Transverse colon (tissue), 4 donors: ENCODE data around the gene UMODL1. TPM values are rescaled to one million over a fixed set of nuclear protein-coding genes. Genes with fewer than 3 reads are reported as not detected.

Experiments
- DNase-seq: peaks from one replicate; pipeline ENCODE4 v3.0.0-alpha.2; 2019
- H3K27ac ChIP-seq, 4 donors: fragments of 200-600 bp; sonication (generic); 2 replicates each; pipeline ENCODE4 v1.5.1; 2016 to 2018; ENCODE audit warnings: inconsistent platforms in 4 of 4
- H3K27me3 ChIP-seq: fragments of 200-600 bp; sonication (generic); 2 replicates; pipeline ENCODE4 v1.5.1; 2017; ENCODE audit warnings: inconsistent platforms
- H3K36me3 ChIP-seq, 4 donors: fragments of 200-600 bp; sonication (generic); 2 replicates each; pipeline ENCODE4 v1.5.1; 2017 to 2019; ENCODE audit warnings: inconsistent platforms in 4 of 4
- H3K4me1 ChIP-seq, 4 donors: fragments of 200-600 bp; sonication (generic); 2 replicates each; pipeline ENCODE4 v1.5.1; 2017 to 2020; ENCODE audit warnings: inconsistent platforms in 4 of 4
- H3K4me3 ChIP-seq, 4 donors: fragments of 200-600 bp; sonication (generic); 1 replicate in 1 of 4; 2 replicates in 3 of 4; pipeline versions ENCODE4 v1.5.1 to v1.6.1; 2017 to 2019; ENCODE audit warnings: inconsistent platforms in 4 of 4
- H3K9me3 ChIP-seq, 2 donors: fragments of 200-600 bp; sonication (generic); 2 replicates each; pipeline ENCODE4 v1.5.1; 2017 to 2019; ENCODE audit warnings: inconsistent platforms in 2 of 2
- CTCF ChIP-seq, 5 experiments: fragments of 200-600 bp in 3 of 5; fragments of 450-650 bp in 2 of 5; sonication (generic) in 3 of 5; IDR thresholded peaks; 1 replicate in 2 of 5; 2 replicates in 3 of 5; pipeline ENCODE4 v1.5.1; 2016 to 2017; ENCODE audit warnings: antibody characterized with exemption in 5 of 5, inconsistent platforms in 3 of 5, mild to moderate bottlenecking in 2 of 5, moderate library complexity in 1 of 5
- EP300 ChIP-seq: sonication (generic); formaldehyde crosslinking; IDR thresholded peaks from one replicate; pipeline ENCODE4 v1.6.1; 2017; ENCODE audit warnings: antibody characterized with exemption, low read depth
- POLR2A ChIP-seq: fragments of 450-650 bp; IDR thresholded peaks from one replicate; pipeline ENCODE4 v1.6.1; 2016; ENCODE audit warnings: antibody characterized with exemption, mild to moderate bottlenecking, moderate library complexity
- POLR2AphosphoS5 ChIP-seq, 3 donors: sonication (generic); formaldehyde crosslinking; IDR thresholded peaks; one replicate each; pipeline ENCODE4 v1.6.1; 2016; ENCODE audit warnings: antibody characterized with exemption in 3 of 3
- WGBS, 2 donors: methylation state at CpG; one replicate each; pipeline ENCODE4 v1.1.5; 2018; ENCODE audit warnings: low coverage in 1 of 2; 5-methylcytosine and 5-hydroxymethylcytosine counted together
- in situ Hi-C, 4 donors: fragments of 200-750 bp; cut with MboI; loops; one replicate each; pipeline versions ENCODE4 v1.15.0 to v1.15.1; 2017; ENCODE audit warnings: low sequenced_read_pairs in 3 of 4, low pct_ligation_motif_present in 1 of 4, low pct_unique_long_range_greater_than_20kb in 1 of 4
- intact Hi-C: fragments of 100-400 bp; cut with DNase I; formaldehyde crosslinking; loops from one replicate; pipeline ENCODE4 v1.15.1; 2023; ENCODE audit warnings: low total_unique reads
- total RNA-seq, 4 donors: library from RNA; depleted of rRNA; stranded (reverse); fragments of >200 nt; gene quantifications; one replicate each; pipeline ENCODE4 v1.1.0, GENCODE V29; 2016

UMODL1 gene
- total RNA-seq, 4 donors from 2014 or later = 0.16 to 3.2 (median 0.68) TPM; not detected in 1

GRCh38 chr21:42125571-42126544 lies 54.7 kb downstream of the UMODL1 start:
- Histone ChIP-seq H3K9me3 (no peaks in the 10 kb centered on the region), H3K27me3 (peaks cover 25% of the 10 kb centered on the region), H3K27ac (no peak overlapping the region), H3K4me3 (no peak overlapping the region), H3K4me1 (no peaks in the 10 kb centered on the region), H3K36me3 (no peaks in the 10 kb centered on the region)
- intact Hi-C loops = no loop called here
- DNase-seq = no peak
- in situ Hi-C loops = loop anchor here in 1 of 4 donors (10.0 kb wide), 1 partner anchor 301 kb away; no protein-coding TSS in a partner anchor
- TF ChIP-seq POLR2A = no peak
- no peak for TF ChIP-seq CTCF (IDR thresholded peaks at IDR 0.05)
- TF ChIP-seq POLR2AphosphoS5 (IDR thresholded peaks at IDR 0.05) = no peak
- no peak for TF ChIP-seq EP300
- 33 to 56% methylated on average over 2 to 29 of the region's 29 CpGs for WGBS, 2 donors

GRCh38 chr21:42127164-42128150 lies 56.3 kb downstream of the UMODL1 start:
- in situ Hi-C loops = loop anchor here in 1 of 4 donors (10.0 kb wide), 1 partner anchor 303 kb away; no protein-coding TSS in a partner anchor
- Histone ChIP-seq H3K4me1 (no peaks in the 10 kb centered on the region), H3K9me3 (no peaks in the 10 kb centered on the region), H3K36me3 (no peaks in the 10 kb centered on the region), H3K27ac (no peak overlapping the region), H3K4me3 (no peak overlapping the region), H3K27me3 (peaks cover 16% of the 10 kb centered on the region)
- DNase-seq = no peak
- intact Hi-C loops = no loop called here
- 83 to 89% methylated on average over 10 to 36 of the region's 36 CpGs for WGBS, 2 donors
- no peak for TF ChIP-seq CTCF (IDR thresholded peaks at IDR 0.05)
- no peak for TF ChIP-seq EP300
- TF ChIP-seq POLR2A = no peak
- TF ChIP-seq POLR2AphosphoS5 (IDR thresholded peaks at IDR 0.05) = no peak

GRCh38 chr21:42129300-42130266 lies 58.5 kb downstream of the UMODL1 start:
- H3K36me3 ChIP-seq = no peaks in the 10 kb centered on the region
- no peak for DNase-seq
- in situ Hi-C loops (loop anchor here in 1 of 4 donors (10.0 kb wide), 1 partner anchor 305 kb away; no protein-coding TSS in a partner anchor), intact Hi-C loops (no loop called here)
- TF ChIP-seq CTCF (IDR thresholded peaks at IDR 0.05) = no peak
- no peak for TF ChIP-seq EP300
- no peak for TF ChIP-seq POLR2AphosphoS5 (IDR thresholded peaks at IDR 0.05)
- TF ChIP-seq POLR2A = no peak
- H3K4me1 ChIP-seq = no peaks in the 10 kb centered on the region
- H3K9me3 ChIP-seq = no peaks in the 10 kb centered on the region
- WGBS, 2 donors = 68 to 74% methylated on average over 10 to 11 of the region's 11 CpGs
- H3K27me3 ChIP-seq = peaks cover 16% of the 10 kb centered on the region
- H3K4me3 ChIP-seq = no peak overlapping the region
- no peak overlapping the region for H3K27ac ChIP-seq
